HFFc6 (cell line): ENCODE results near the gene CYP27A1. TPM values are rescaled to one million over a fixed set of nuclear protein-coding genes. Genes with fewer than 3 reads are reported as not detected.

Source experiments
- DNase-seq: peaks from one replicate; pipeline ENCODE4 v3.0.0-alpha.2; 2018
- H3K27ac Mint-ChIP-seq: 2 replicates; pipeline ENCODE4 v1.8.0; 2020; ENCODE audit warnings: mild to moderate bottlenecking, mixed read lengths
- H3K27me3 Mint-ChIP-seq: 2 replicates; pipeline ENCODE4 v1.8.0; 2021; ENCODE audit warnings: mild to moderate bottlenecking, moderate library complexity, mixed read lengths; ENCODE audit not compliant: insufficient read depth
- H3K36me3 Mint-ChIP-seq: 2 replicates; pipeline ENCODE4 v1.8.0; 2021; ENCODE audit warnings: low read depth, mixed read lengths
- H3K4me1 Mint-ChIP-seq: 2 replicates; pipeline ENCODE4 v1.8.0; 2020; ENCODE audit warnings: low read depth, mixed read lengths
- H3K4me3 Mint-ChIP-seq: 2 replicates; pipeline ENCODE4 v1.8.0; 2020; ENCODE audit warnings: mild to moderate bottlenecking, moderate library complexity, mixed read lengths
- H3K9me3 Mint-ChIP-seq: 2 replicates; pipeline ENCODE4 v1.8.0; 2020; ENCODE audit warnings: mild to moderate bottlenecking, mixed read lengths
- total RNA-seq, 6 experiments: library from RNA; stranded (reverse); fragmentation: NEBNext Ultra II Directional; extraction: Animal tissue kit (Norgen Biotek cat#: 25700); gene quantifications; 2 replicates in 1 of 6; 3 replicates in 5 of 6; pipeline ENCODE4 v1.2.3, GENCODE V29; 2021
- TF ChIP-seq, protein P1 (sequence below): fragments of 200-600 bp; sonication (generic); IDR thresholded peaks from 2 replicates; pipeline ENCODE4 v1.5.0; 2021; ENCODE audit warnings: antibody characterized with exemption, mild to moderate bottlenecking

Gene CYP27A1
- total RNA-seq, 6 experiments from 2014 or later = 0.18 to 0.26 (median 0.21) TPM; not detected in 2

DNA sequence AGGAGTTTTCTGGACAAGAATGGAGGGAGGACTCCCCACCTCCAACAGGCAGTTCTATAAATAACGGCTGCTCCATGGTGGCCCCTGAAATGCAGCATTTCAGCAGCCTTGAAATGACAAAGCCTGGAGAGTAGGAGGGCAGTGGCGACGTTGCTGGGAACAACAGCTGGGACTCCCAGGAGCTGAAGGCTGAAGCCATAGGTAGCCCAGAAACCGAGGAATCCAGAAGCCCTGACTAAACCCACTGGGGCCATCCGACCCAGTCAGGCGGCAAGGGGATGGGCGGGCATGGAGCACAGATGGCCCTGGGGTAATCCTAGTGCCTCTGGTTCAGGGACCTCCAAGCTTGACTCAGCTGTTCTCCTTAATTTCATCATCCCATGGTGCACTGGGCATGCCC lies 40.7 kb downstream of the CYP27A1 start:
- Mint-ChIP-seq H3K27me3 (peaks cover 27% of the 10 kb centered on the region), H3K27ac (no peak overlapping the region), H3K4me3 (no peak overlapping the region), H3K36me3 (no peaks in the 10 kb centered on the region), H3K4me1 (no peaks in the 10 kb centered on the region), H3K9me3 (no peaks in the 10 kb centered on the region)
- TF ChIP-seq, protein P1, sequence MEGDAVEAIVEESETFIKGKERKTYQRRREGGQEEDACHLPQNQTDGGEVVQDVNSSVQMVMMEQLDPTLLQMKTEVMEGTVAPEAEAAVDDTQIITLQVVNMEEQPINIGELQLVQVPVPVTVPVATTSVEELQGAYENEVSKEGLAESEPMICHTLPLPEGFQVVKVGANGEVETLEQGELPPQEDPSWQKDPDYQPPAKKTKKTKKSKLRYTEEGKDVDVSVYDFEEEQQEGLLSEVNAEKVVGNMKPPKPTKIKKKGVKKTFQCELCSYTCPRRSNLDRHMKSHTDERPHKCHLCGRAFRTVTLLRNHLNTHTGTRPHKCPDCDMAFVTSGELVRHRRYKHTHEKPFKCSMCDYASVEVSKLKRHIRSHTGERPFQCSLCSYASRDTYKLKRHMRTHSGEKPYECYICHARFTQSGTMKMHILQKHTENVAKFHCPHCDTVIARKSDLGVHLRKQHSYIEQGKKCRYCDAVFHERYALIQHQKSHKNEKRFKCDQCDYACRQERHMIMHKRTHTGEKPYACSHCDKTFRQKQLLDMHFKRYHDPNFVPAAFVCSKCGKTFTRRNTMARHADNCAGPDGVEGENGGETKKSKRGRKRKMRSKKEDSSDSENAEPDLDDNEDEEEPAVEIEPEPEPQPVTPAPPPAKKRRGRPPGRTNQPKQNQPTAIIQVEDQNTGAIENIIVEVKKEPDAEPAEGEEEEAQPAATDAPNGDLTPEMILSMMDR = no peak
- DNase-seq = no peak

DNA sequence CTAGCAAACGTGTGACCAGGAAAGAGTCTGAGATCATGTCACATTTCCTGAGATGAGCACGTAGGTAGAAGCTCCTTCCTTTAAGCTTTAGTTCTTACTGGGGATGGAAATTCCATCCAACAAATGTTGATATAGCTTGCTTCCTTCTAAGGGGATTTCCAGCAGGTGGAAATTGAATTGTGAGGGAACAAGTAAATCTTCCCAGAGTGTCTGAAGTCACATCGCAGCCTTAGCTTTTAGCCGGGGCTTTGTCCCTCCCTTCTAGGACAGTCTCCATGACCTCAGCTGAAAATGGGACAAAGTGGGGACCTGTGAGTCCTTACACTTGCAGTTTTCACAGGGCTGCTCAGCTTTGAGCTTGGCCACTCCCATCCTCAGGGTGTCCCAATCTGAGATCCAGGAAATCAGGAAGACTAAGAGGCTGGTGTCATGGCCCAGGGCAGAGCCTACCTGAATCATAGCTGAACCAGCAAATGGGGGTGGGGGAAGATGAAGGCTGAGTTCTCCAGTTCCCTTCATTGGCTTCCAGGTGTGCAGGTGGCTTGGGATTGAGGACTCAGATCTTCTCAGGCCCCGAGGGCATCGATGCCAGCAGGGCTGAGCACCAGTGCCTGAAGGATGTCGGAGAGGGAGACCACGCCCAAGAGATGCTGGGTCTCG lies 41.4 kb downstream of the CYP27A1 start:
- Mint-ChIP-seq H3K36me3 (no peaks in the 10 kb centered on the region), H3K4me3 (no peak overlapping the region), H3K9me3 (no peaks in the 10 kb centered on the region), H3K4me1 (no peaks in the 10 kb centered on the region), H3K27me3 (peaks cover 28% of the 10 kb centered on the region), H3K27ac (no peak overlapping the region)
- TF ChIP-seq, protein P1 = no peak
- no peak for DNase-seq

DNA sequence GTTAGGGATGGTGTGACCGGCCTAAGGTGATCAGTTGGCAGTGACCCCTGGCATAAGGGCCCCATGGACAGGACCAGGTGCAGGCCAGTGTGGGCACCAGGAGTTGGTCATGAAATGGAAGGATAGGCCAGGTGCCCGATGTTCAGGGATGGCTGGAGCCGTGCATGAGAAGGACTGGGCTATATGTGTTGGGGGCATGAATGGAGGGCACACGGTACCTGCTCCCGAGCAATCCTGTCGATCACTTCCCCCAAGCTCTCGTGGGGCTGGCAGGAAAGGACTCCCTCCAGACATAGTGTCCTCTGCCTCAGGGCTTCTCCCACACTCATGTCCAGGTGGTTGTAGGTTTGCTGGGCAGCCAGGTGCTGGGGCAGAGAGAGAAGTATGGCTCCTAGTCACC lies 42.1 kb downstream of the CYP27A1 start:
- peaks cover 28% of the 10 kb centered on the region for H3K27me3 Mint-ChIP-seq
- no peaks in the 10 kb centered on the region for H3K9me3 Mint-ChIP-seq
- H3K36me3 Mint-ChIP-seq = no peaks in the 10 kb centered on the region
- TF ChIP-seq, protein P1 = no peak
- H3K4me3 Mint-ChIP-seq = no peak overlapping the region
- no peak for DNase-seq
- no peak overlapping the region for H3K27ac Mint-ChIP-seq
- no peaks in the 10 kb centered on the region for H3K4me1 Mint-ChIP-seq

DNA sequence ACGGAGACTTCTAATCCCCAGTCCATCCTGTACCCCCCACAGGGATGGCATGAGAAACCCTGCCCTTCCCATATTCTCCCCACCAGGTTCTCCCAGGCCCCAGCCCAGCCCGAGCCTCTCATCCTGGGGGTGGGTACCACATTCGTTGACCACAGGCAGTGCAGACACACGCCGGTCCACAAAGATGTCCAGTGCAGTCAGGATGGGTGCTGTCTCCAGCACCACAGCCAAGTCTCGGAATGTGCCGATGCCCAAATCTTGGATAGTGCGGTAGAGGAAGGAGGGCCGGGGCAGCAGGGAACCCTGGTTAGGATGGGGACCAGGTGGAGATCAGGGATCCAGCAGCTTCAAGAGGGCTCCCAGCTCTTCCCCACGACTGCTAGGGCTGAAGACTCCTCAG lies 44.8 kb downstream of the CYP27A1 start:
- no peak for DNase-seq
- H3K27ac Mint-ChIP-seq = no peak overlapping the region
- no peaks in the 10 kb centered on the region for H3K36me3 Mint-ChIP-seq
- H3K4me1 Mint-ChIP-seq = peaks cover under 1% of the 10 kb centered on the region
- peaks cover 34% of the 10 kb centered on the region for H3K27me3 Mint-ChIP-seq
- H3K9me3 Mint-ChIP-seq = no peaks in the 10 kb centered on the region
- no peak overlapping the region for H3K4me3 Mint-ChIP-seq
- TF ChIP-seq, protein P1 = no peak

DNA sequence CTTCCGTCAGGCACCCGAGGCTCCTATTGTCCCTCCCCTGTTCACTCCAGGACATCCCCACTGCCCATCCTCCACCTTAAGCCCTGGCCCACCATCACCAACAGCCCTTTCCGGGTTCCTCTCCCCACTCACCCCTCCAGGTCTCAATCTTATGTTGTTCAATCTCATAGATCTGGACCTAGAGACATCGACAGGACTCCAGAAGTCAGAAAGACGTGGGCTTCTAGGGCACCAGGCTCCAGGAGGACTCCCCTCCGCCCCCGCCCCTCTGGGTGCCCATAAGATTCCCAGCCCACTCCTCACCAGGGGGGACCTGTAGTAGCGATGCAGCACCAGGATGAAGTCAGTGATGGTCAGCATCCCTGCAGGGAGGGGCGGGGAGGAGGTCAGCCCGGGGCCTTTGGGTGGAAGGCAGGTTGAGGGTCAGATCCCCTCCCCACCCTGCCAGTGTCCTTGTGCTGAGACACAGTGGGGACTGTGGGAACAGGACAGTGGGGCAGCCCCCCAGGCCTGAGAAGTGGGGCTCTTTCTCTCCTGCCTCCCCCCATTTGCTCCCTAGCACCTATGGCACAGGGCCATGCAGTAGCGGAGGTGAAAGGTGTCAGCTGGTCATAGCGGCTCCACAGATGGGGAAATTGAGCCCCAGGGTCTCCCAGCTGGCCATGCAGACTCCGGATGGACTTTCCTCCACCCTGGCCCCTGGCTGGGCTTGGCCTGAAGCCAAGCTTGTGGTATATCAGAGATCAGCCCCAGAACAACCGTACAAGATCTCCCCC lies 45.9 kb downstream of the CYP27A1 start:
- TF ChIP-seq, protein P1 = no peak
- H3K4me3 Mint-ChIP-seq = no peak overlapping the region
- H3K36me3 Mint-ChIP-seq = no peaks in the 10 kb centered on the region
- peaks cover 26% of the 10 kb centered on the region for H3K27me3 Mint-ChIP-seq
- H3K27ac Mint-ChIP-seq = no peak overlapping the region
- DNase-seq = no peak
- H3K9me3 Mint-ChIP-seq = no peaks in the 10 kb centered on the region
- peaks cover 11% of the 10 kb centered on the region for H3K4me1 Mint-ChIP-seq
